Measurements from ENCODE around the gene SNX21.

The SNX21 gene

GRCh38 chr20:45821947-45822346, 11.7 kb upstream of the SNX21 start:
- Histone ChIP-seq H3K36me3 (ENCODE audit: low read length) (0 out of 2 replicates have a peak, but pooled peaks cover 2% of the 10 kb centered on the region), H4K20me1 (ENCODE audit: low read depth, low read length) (no peaks in the 10 kb centered on the region), H3K9me3 (ENCODE audit: insufficient read depth, low read length) (no peaks in the 10 kb centered on the region), H3K79me2 (ENCODE audit: insufficient read depth, low read length) (no peaks in the 10 kb centered on the region), H3F3A (ENCODE audit: insufficient read depth) (peaks cover 17% of the 10 kb centered on the region), H3K27ac (ENCODE audit: low read depth, low read length) (no peak overlapping the region), H3K4me2 (ENCODE audit: low read depth, low read length, poor library complexity, severe bottlenecking) (no peak overlapping the region), H3K4me3 (ENCODE audit: insufficient read depth, low read length, poor library complexity, severe bottlenecking) (no peak overlapping the region), H3K9ac (ENCODE audit: low read length) (no peak overlapping the region), H3K27me3 (ENCODE audit: low read length) (no peaks in the 10 kb centered on the region), H2AFZ (ENCODE audit: low read depth, low read length, severe bottlenecking) (no peak overlapping the region), H3K9me2 (replicated peaks; ENCODE audit: insufficient read depth, low read length) (no peaks in the 10 kb centered on the region)
- TF ChIP-seq, protein P1, sequence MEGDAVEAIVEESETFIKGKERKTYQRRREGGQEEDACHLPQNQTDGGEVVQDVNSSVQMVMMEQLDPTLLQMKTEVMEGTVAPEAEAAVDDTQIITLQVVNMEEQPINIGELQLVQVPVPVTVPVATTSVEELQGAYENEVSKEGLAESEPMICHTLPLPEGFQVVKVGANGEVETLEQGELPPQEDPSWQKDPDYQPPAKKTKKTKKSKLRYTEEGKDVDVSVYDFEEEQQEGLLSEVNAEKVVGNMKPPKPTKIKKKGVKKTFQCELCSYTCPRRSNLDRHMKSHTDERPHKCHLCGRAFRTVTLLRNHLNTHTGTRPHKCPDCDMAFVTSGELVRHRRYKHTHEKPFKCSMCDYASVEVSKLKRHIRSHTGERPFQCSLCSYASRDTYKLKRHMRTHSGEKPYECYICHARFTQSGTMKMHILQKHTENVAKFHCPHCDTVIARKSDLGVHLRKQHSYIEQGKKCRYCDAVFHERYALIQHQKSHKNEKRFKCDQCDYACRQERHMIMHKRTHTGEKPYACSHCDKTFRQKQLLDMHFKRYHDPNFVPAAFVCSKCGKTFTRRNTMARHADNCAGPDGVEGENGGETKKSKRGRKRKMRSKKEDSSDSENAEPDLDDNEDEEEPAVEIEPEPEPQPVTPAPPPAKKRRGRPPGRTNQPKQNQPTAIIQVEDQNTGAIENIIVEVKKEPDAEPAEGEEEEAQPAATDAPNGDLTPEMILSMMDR (IDR thresholded peaks at IDR 0.05; ENCODE audit: insufficient read depth, low read length, poor library complexity, severe bottlenecking) = no peak
- no peak for TF ChIP-seq EZH2phosphoT487 (conservative IDR thresholded peaks at IDR 0.05; ENCODE audit: low read length)

DNA sequence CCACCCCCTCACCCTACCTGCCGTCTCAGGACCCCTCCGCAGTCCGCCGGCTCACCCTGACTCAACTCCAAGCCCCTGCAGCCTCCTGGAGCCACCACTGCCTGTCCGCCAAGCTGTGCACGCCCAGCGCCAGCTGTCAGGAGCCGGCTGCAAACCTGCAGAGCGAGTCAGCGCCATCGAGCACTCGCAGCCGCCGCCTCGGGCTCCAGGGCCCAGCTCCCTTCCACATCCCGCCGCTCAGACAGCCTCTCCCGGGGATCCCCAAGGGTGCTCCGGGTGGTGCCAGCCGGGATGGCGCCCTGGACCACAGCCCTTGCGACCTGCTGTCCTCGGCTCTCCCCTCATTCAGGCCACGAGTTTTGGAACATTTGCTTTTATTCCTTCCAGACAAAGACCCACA, 10.7 kb upstream of the SNX21 start:
- no peaks in the 10 kb centered on the region for H4K20me1 ChIP-seq (ENCODE audit: low read depth, low read length)
- H3K4me2 ChIP-seq (ENCODE audit: low read depth, low read length, poor library complexity, severe bottlenecking) = no peak overlapping the region
- H3K79me2 ChIP-seq (ENCODE audit: insufficient read depth, low read length) = no peaks in the 10 kb centered on the region
- H2AFZ ChIP-seq (ENCODE audit: low read depth, low read length, severe bottlenecking) = no peak overlapping the region
- peaks cover 10% of the 10 kb centered on the region for H3F3A ChIP-seq (ENCODE audit: insufficient read depth)
- H3K9me3 ChIP-seq (ENCODE audit: insufficient read depth, low read length) = no peaks in the 10 kb centered on the region
- no peak overlapping the region for H3K27ac ChIP-seq (ENCODE audit: low read depth, low read length)
- no peaks in the 10 kb centered on the region for H3K9me2 ChIP-seq (replicated peaks; ENCODE audit: insufficient read depth, low read length)
- H3K4me3 ChIP-seq (ENCODE audit: insufficient read depth, low read length, poor library complexity, severe bottlenecking) = no peak overlapping the region
- TF ChIP-seq EZH2phosphoT487 (conservative IDR thresholded peaks at IDR 0.05; ENCODE audit: low read length) = no peak
- TF ChIP-seq, protein P1 (IDR thresholded peaks at IDR 0.05; ENCODE audit: insufficient read depth, low read length, poor library complexity, severe bottlenecking) = no peak
- no peaks in the 10 kb centered on the region for H3K36me3 ChIP-seq (ENCODE audit: low read length)
- no peaks in the 10 kb centered on the region for H3K27me3 ChIP-seq (ENCODE audit: low read length)
- no peak overlapping the region for H3K9ac ChIP-seq (ENCODE audit: low read length)

- no peak overlapping the region for H2AFZ ChIP-seq (ENCODE audit: low read depth, low read length, severe bottlenecking)
- no peaks in the 10 kb centered on the region for H3K9me3 ChIP-seq (ENCODE audit: insufficient read depth, low read length)
- no peaks in the 10 kb centered on the region for H3K9me2 ChIP-seq (replicated peaks; ENCODE audit: insufficient read depth, low read length)
- H3K4me2 ChIP-seq (ENCODE audit: low read depth, low read length, poor library complexity, severe bottlenecking) = no peak overlapping the region
- H3K36me3 ChIP-seq (ENCODE audit: low read length) = no peaks in the 10 kb centered on the region
- no peaks in the 10 kb centered on the region for H4K20me1 ChIP-seq (ENCODE audit: low read depth, low read length)
- no peak overlapping the region for H3K9ac ChIP-seq (ENCODE audit: low read length)
- no peak overlapping the region for H3K27ac ChIP-seq (ENCODE audit: low read depth, low read length)
- H3K27me3 ChIP-seq (ENCODE audit: low read length) = no peaks in the 10 kb centered on the region
- TF ChIP-seq, protein P1 (IDR thresholded peaks at IDR 0.05; ENCODE audit: insufficient read depth, low read length, poor library complexity, severe bottlenecking) = peak; percentile 11
- no peak for TF ChIP-seq EZH2phosphoT487 (conservative IDR thresholded peaks at IDR 0.05; ENCODE audit: low read length)
- no peaks in the 10 kb centered on the region for H3F3A ChIP-seq (ENCODE audit: insufficient read depth)
- H3K4me3 ChIP-seq (ENCODE audit: insufficient read depth, low read length, poor library complexity, severe bottlenecking) = no peak overlapping the region
- no peaks in the 10 kb centered on the region for H3K79me2 ChIP-seq (ENCODE audit: insufficient read depth, low read length)
Observed at GRCh38 chr20:45823949-45824835, 9.4 kb upstream of the SNX21 start.

Data from SU-DHL-6 (cell line).